ENCODE measurements around the gene ARHGEF38.

Gene ARHGEF38

GRCh38 chr4:105624530-105624929 lies 72.1 kb downstream of the ARHGEF38 start:
- peak overlapping the region in 1 of 2 donors; percentile 2 for H3K9ac ChIP-seq (ENCODE audit: low read depth in 1 of 2, low read length in 2 of 2)
- no peaks in the 10 kb centered on the region for H3K9me3 ChIP-seq (ENCODE audit: control insufficient read depth in 1 of 2, low read length in 2 of 2)
- no peaks in the 10 kb centered on the region for H3K36me3 ChIP-seq (ENCODE audit: control insufficient read depth in 1 of 2, insufficient read depth in 2 of 2, low read length in 2 of 2)
- no peaks in the 10 kb centered on the region for H3K27me3 ChIP-seq (ENCODE audit: control insufficient read depth in 1 of 2, insufficient read depth in 2 of 2, low read length in 2 of 2)
- peak overlapping the region; percentile 23 to 34 for H3K4me3 ChIP-seq (ENCODE audit: low read depth in 1 of 2, low read length in 2 of 2)
- no peak overlapping the region for H3K27ac ChIP-seq (ENCODE audit: low read depth, low read length)
- peaks cover 9 to 14% of the 10 kb centered on the region in 2 donors for H3K4me1 ChIP-seq (ENCODE audit: control insufficient read depth in 1 of 2, insufficient read depth in 2 of 2, low read length in 2 of 2)

GRCh38 chr4:105625214-105625613 lies 72.8 kb downstream of the ARHGEF38 start:
- Histone ChIP-seq H3K27me3 (ENCODE audit: control insufficient read depth in 1 of 2, insufficient read depth in 2 of 2, low read length in 2 of 2) (no peaks in the 10 kb centered on the region), H3K4me1 (ENCODE audit: control insufficient read depth in 1 of 2, insufficient read depth in 2 of 2, low read length in 2 of 2) (peaks cover 9 to 14% of the 10 kb centered on the region in 2 donors), H3K4me3 (ENCODE audit: low read depth in 1 of 2, low read length in 2 of 2) (no peak overlapping the region), H3K36me3 (ENCODE audit: control insufficient read depth in 1 of 2, insufficient read depth in 2 of 2, low read length in 2 of 2) (no peaks in the 10 kb centered on the region), H3K27ac (ENCODE audit: low read depth, low read length) (no peak overlapping the region), H3K9ac (ENCODE audit: low read depth in 1 of 2, low read length in 2 of 2) (no peak overlapping the region), H3K9me3 (ENCODE audit: control insufficient read depth in 1 of 2, low read length in 2 of 2) (no peaks in the 10 kb centered on the region)

- H3K27me3 ChIP-seq (ENCODE audit: control insufficient read depth in 1 of 2, insufficient read depth in 2 of 2, low read length in 2 of 2) = no peaks in the 10 kb centered on the region
- no peak overlapping the region for H3K27ac ChIP-seq (ENCODE audit: low read depth, low read length)
- no peak overlapping the region for H3K4me3 ChIP-seq (ENCODE audit: low read depth in 1 of 2, low read length in 2 of 2)
- no peak overlapping the region for H3K9ac ChIP-seq (ENCODE audit: low read depth in 1 of 2, low read length in 2 of 2)
- H3K4me1 ChIP-seq (ENCODE audit: control insufficient read depth in 1 of 2, insufficient read depth in 2 of 2, low read length in 2 of 2) = peaks cover 9 to 14% of the 10 kb centered on the region in 2 donors
- H3K9me3 ChIP-seq (ENCODE audit: control insufficient read depth in 1 of 2, low read length in 2 of 2) = no peaks in the 10 kb centered on the region
- no peaks in the 10 kb centered on the region for H3K36me3 ChIP-seq (ENCODE audit: control insufficient read depth in 1 of 2, insufficient read depth in 2 of 2, low read length in 2 of 2)
Observed at GRCh38 chr4:105626846-105627245, 74.4 kb downstream of the ARHGEF38 start.

GRCh38 chr4:105627620-105628019 lies 75.2 kb downstream of the ARHGEF38 start:
- H3K27ac ChIP-seq (ENCODE audit: low read depth, low read length) = no peak overlapping the region
- H3K4me1 ChIP-seq (ENCODE audit: control insufficient read depth in 1 of 2, insufficient read depth in 2 of 2, low read length in 2 of 2) = peaks cover 9 to 16% of the 10 kb centered on the region in 2 donors
- no peaks in the 10 kb centered on the region for H3K9me3 ChIP-seq (ENCODE audit: control insufficient read depth in 1 of 2, low read length in 2 of 2)
- no peak overlapping the region for H3K4me3 ChIP-seq (ENCODE audit: low read depth in 1 of 2, low read length in 2 of 2)
- H3K27me3 ChIP-seq (ENCODE audit: control insufficient read depth in 1 of 2, insufficient read depth in 2 of 2, low read length in 2 of 2) = no peaks in the 10 kb centered on the region
- no peaks in the 10 kb centered on the region for H3K36me3 ChIP-seq (ENCODE audit: control insufficient read depth in 1 of 2, insufficient read depth in 2 of 2, low read length in 2 of 2)
- H3K9ac ChIP-seq (ENCODE audit: low read depth in 1 of 2, low read length in 2 of 2) = no peak overlapping the region

GRCh38 chr4:105630670-105631655 lies 78.5 kb downstream of the ARHGEF38 start:
- no peaks in the 10 kb centered on the region for H3K9me3 ChIP-seq (ENCODE audit: control insufficient read depth in 1 of 2, low read length in 2 of 2)
- peaks cover 10 to 23% of the 10 kb centered on the region in 2 donors for H3K4me1 ChIP-seq (ENCODE audit: control insufficient read depth in 1 of 2, insufficient read depth in 2 of 2, low read length in 2 of 2)
- H3K27ac ChIP-seq (ENCODE audit: low read depth, low read length) = no peak overlapping the region
- H3K9ac ChIP-seq (ENCODE audit: low read depth in 1 of 2, low read length in 2 of 2) = no peak overlapping the region
- no peaks in the 10 kb centered on the region for H3K36me3 ChIP-seq (ENCODE audit: control insufficient read depth in 1 of 2, insufficient read depth in 2 of 2, low read length in 2 of 2)
- no peaks in the 10 kb centered on the region for H3K27me3 ChIP-seq (ENCODE audit: control insufficient read depth in 1 of 2, insufficient read depth in 2 of 2, low read length in 2 of 2)
- no peak overlapping the region for H3K4me3 ChIP-seq (ENCODE audit: low read depth in 1 of 2, low read length in 2 of 2)

- Histone ChIP-seq H3K9me3 (ENCODE audit: control insufficient read depth in 1 of 2, low read length in 2 of 2) (no peaks in the 10 kb centered on the region), H3K4me3 (ENCODE audit: low read depth in 1 of 2, low read length in 2 of 2) (no peak overlapping the region), H3K36me3 (ENCODE audit: control insufficient read depth in 1 of 2, insufficient read depth in 2 of 2, low read length in 2 of 2) (no peaks in the 10 kb centered on the region), H3K27ac (ENCODE audit: low read depth, low read length) (no peak overlapping the region), H3K9ac (ENCODE audit: low read depth in 1 of 2, low read length in 2 of 2) (no peak overlapping the region), H3K27me3 (ENCODE audit: control insufficient read depth in 1 of 2, insufficient read depth in 2 of 2, low read length in 2 of 2) (no peaks in the 10 kb centered on the region), H3K4me1 (ENCODE audit: control insufficient read depth in 1 of 2, insufficient read depth in 2 of 2, low read length in 2 of 2) (peaks cover 10 to 23% of the 10 kb centered on the region in 2 donors)
Observed at GRCh38 chr4:105631818-105632400, 79.5 kb downstream of the ARHGEF38 start.

- Histone ChIP-seq H3K36me3 (ENCODE audit: control insufficient read depth in 1 of 2, insufficient read depth in 2 of 2, low read length in 2 of 2) (no peaks in the 10 kb centered on the region), H3K9ac (ENCODE audit: low read depth in 1 of 2, low read length in 2 of 2) (no peak overlapping the region), H3K27ac (ENCODE audit: low read depth, low read length) (no peak overlapping the region), H3K4me3 (ENCODE audit: low read depth in 1 of 2, low read length in 2 of 2) (no peak overlapping the region), H3K27me3 (ENCODE audit: control insufficient read depth in 1 of 2, insufficient read depth in 2 of 2, low read length in 2 of 2) (no peaks in the 10 kb centered on the region), H3K9me3 (ENCODE audit: control insufficient read depth in 1 of 2, low read length in 2 of 2) (no peaks in the 10 kb centered on the region), H3K4me1 (ENCODE audit: control insufficient read depth in 1 of 2, insufficient read depth in 2 of 2, low read length in 2 of 2) (peaks cover 16 to 28% of the 10 kb centered on the region in 2 donors)
Observed at GRCh38 chr4:105632599-105632998, 80.2 kb downstream of the ARHGEF38 start.

GRCh38 chr4:105633241-105633640 lies 80.8 kb downstream of the ARHGEF38 start:
- Histone ChIP-seq H3K36me3 (ENCODE audit: control insufficient read depth in 1 of 2, insufficient read depth in 2 of 2, low read length in 2 of 2) (no peaks in the 10 kb centered on the region), H3K4me3 (ENCODE audit: low read depth in 1 of 2, low read length in 2 of 2) (no peak overlapping the region), H3K27ac (ENCODE audit: low read depth, low read length) (no peak overlapping the region), H3K9ac (ENCODE audit: low read depth in 1 of 2, low read length in 2 of 2) (no peak overlapping the region), H3K9me3 (ENCODE audit: control insufficient read depth in 1 of 2, low read length in 2 of 2) (no peaks in the 10 kb centered on the region), H3K4me1 (ENCODE audit: control insufficient read depth in 1 of 2, insufficient read depth in 2 of 2, low read length in 2 of 2) (peaks cover 19 to 32% of the 10 kb centered on the region in 2 donors), H3K27me3 (ENCODE audit: control insufficient read depth in 1 of 2, insufficient read depth in 2 of 2, low read length in 2 of 2) (no peaks in the 10 kb centered on the region)

GRCh38 chr4:105634402-105635080 lies 82.1 kb downstream of the ARHGEF38 start:
- Histone ChIP-seq H3K36me3 (ENCODE audit: control insufficient read depth in 1 of 2, insufficient read depth in 2 of 2, low read length in 2 of 2) (no peaks in the 10 kb centered on the region), H3K27me3 (ENCODE audit: control insufficient read depth in 1 of 2, insufficient read depth in 2 of 2, low read length in 2 of 2) (no peaks in the 10 kb centered on the region), H3K9ac (ENCODE audit: low read depth in 1 of 2, low read length in 2 of 2) (no peak overlapping the region), H3K4me3 (ENCODE audit: low read depth in 1 of 2, low read length in 2 of 2) (no peak overlapping the region), H3K27ac (ENCODE audit: low read depth, low read length) (no peak overlapping the region), H3K4me1 (ENCODE audit: control insufficient read depth in 1 of 2, insufficient read depth in 2 of 2, low read length in 2 of 2) (peaks cover 19 to 32% of the 10 kb centered on the region in 2 donors), H3K9me3 (ENCODE audit: control insufficient read depth in 1 of 2, low read length in 2 of 2) (no peaks in the 10 kb centered on the region)

Measured in duodenal mucosa (tissue), 2 donors.